ENCODE measurements around the gene CBX8.

CBX8 gene

DNA sequence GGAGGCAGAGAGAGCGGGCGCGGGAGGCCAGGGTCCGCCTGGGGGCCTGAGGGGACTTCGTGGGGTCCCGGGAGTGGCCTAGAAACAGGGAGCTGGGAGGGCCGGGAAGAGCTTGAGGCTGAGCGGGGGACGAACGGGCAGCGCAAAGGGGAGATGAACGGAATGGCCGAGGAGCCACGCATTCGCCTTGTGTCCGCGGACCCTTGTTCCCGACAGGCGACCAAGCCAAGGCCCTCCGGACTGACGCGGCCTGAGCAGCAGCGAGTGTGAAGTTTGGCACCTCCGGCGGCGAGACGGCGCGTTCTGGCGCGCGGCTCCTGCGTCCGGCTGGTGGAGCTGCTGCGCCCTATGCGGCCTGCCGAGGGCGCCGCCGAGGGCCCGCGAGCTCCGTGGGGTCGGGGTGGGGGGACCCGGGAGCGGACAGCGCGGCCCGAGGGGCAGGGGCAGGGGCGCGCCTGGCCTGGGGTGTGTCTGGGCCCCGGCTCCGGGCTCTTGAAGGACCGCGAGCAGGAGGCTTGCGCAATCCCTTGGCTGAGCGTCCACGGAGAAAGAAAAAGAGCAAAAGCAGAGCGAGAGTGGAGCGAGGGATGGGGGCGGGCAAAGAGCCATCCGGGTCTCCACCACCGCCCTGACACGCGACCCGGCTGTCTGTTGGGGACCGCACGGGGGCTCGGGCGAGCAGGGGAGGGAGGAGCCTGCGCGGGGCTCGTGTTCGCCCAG lies 43.6 kb upstream of the CBX8 start:
- Histone ChIP-seq H3K36me3 (ENCODE audit: insufficient read depth, low read length) (no peaks in the 10 kb centered on the region), H3K4me3 (ENCODE audit: low read depth in 1 of 2, low read length in 2 of 2) (peak overlapping the region; percentile 6 to 50), H3K27me3 (ENCODE audit: control insufficient read depth in 1 of 2, insufficient read depth in 2 of 2, low read length in 2 of 2) (peaks cover 32 to 45% of the 10 kb centered on the region in 2 donors), H3K9me3 (ENCODE audit: low read length) (no peaks in the 10 kb centered on the region), H3K27ac (ENCODE audit: low read depth, low read length) (no peak overlapping the region), H3K9ac (ENCODE audit: low read length) (no peak overlapping the region), H3K4me1 (ENCODE audit: insufficient read depth, low read length) (peaks cover 56% of the 10 kb centered on the region)

DNA sequence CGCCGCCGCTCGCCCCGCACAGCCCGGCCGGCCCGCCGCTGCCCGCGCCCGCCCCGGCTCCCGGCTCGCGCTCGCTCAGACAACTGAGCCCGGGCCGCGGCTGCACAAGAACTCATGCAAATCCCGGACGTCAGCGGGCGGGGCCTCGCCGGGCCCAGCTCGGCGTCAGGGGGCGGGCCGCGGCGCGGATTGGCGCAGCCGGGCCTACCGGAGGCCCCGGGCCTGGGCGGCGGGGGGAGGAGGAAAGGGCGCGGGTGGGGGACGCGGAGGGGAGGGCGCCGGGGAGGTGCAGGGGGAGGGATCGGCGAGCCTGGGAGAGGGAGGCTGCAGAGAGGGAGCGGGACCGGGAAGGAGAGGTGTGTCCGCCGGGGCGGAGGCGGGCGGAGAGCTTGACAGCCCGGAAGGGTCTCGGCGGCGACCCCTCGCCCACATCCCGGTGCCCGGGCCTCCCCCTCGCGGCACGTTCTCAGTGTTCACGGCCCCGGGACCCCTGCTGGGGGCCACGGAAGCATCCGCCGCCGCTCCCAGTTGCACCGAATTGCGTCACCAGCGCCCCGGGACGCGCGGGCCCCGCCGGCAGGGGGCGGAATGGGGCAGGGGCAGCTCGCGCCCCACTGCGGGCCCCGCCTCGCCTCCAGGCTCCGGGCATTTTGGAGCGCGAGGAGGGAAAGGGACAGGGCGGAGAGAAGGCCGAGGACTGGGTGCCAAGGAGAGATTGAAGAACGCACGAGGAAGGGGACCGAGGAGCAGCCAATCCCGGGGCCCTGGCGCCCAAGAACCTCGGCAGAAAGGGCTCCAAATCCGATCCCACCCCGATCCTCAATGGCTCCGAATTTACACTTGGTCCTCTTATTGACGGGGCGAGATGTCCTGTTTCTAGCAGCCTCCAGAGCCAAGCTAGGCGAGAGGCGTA lies 42.7 kb upstream of the CBX8 start, which contains the start of gene CBX4:
Gene CBX4, minus strand, starts transcription at position 85 of the 913 bp plus-strand sequence. CDS start 189 bp downstream, outside the sequence.
- H3K4me1 ChIP-seq (ENCODE audit: insufficient read depth, low read length): peaks cover 50% of the 10 kb centered on the region
- H3K9ac ChIP-seq (ENCODE audit: low read length): peak within 1 kb of the TSS; percentile 70
- H3K4me3 ChIP-seq (ENCODE audit: low read depth in 1 of 2, low read length in 2 of 2): peak within 1 kb of the TSS; percentile 62 to 81
- peak within 1 kb of the TSS; percentile 97 for H3K27ac ChIP-seq (ENCODE audit: low read depth, low read length)
- H3K9me3 ChIP-seq (ENCODE audit: low read length): no peaks in the 10 kb centered on the region
- H3K36me3 ChIP-seq (ENCODE audit: insufficient read depth, low read length): peaks cover 7% of the 10 kb centered on the region
- H3K27me3 ChIP-seq (ENCODE audit: control insufficient read depth in 1 of 2, insufficient read depth in 2 of 2, low read length in 2 of 2): peaks cover 32 to 45% of the 10 kb centered on the region in 2 donors

GRCh38 chr17:79838522-79839274 lies 41.8 kb upstream of the CBX8 start:
- Histone ChIP-seq H3K4me3 (ENCODE audit: low read depth in 1 of 2, low read length in 2 of 2) (peak overlapping the region; percentile 62 to 81), H3K27ac (ENCODE audit: low read depth, low read length) (peak overlapping the region; percentile 97), H3K9ac (ENCODE audit: low read length) (peak overlapping the region; percentile 70), H3K27me3 (ENCODE audit: control insufficient read depth in 1 of 2, insufficient read depth in 2 of 2, low read length in 2 of 2) (peaks cover 32 to 42% of the 10 kb centered on the region in 2 donors), H3K9me3 (ENCODE audit: low read length) (no peaks in the 10 kb centered on the region), H3K4me1 (ENCODE audit: insufficient read depth, low read length) (peaks cover 47% of the 10 kb centered on the region), H3K36me3 (ENCODE audit: insufficient read depth, low read length) (peaks cover 8% of the 10 kb centered on the region)

GRCh38 chr17:79837888-79838521 lies 41.1 kb upstream of the CBX8 start:
- peak overlapping the region; percentile 97 for H3K27ac ChIP-seq (ENCODE audit: low read depth, low read length)
- peaks cover 31 to 35% of the 10 kb centered on the region in 2 donors for H3K27me3 ChIP-seq (ENCODE audit: control insufficient read depth in 1 of 2, insufficient read depth in 2 of 2, low read length in 2 of 2)
- H3K4me3 ChIP-seq (ENCODE audit: low read depth in 1 of 2, low read length in 2 of 2): peak overlapping the region; percentile 55 to 81
- H3K36me3 ChIP-seq (ENCODE audit: insufficient read depth, low read length): peaks cover 8% of the 10 kb centered on the region
- peak overlapping the region; percentile 70 for H3K9ac ChIP-seq (ENCODE audit: low read length)
- H3K4me1 ChIP-seq (ENCODE audit: insufficient read depth, low read length): peaks cover 42% of the 10 kb centered on the region
- no peaks in the 10 kb centered on the region for H3K9me3 ChIP-seq (ENCODE audit: low read length)

- Histone ChIP-seq H3K36me3 (ENCODE audit: insufficient read depth, low read length) (peaks cover 8% of the 10 kb centered on the region), H3K9ac (ENCODE audit: low read length) (peak overlapping the region; percentile 70), H3K4me1 (ENCODE audit: insufficient read depth, low read length) (peaks cover 37% of the 10 kb centered on the region), H3K4me3 (ENCODE audit: low read depth in 1 of 2, low read length in 2 of 2) (peak overlapping the region; percentile 55 to 81), H3K27ac (ENCODE audit: low read depth, low read length) (peak overlapping the region; percentile 97), H3K9me3 (ENCODE audit: low read length) (no peaks in the 10 kb centered on the region), H3K27me3 (ENCODE audit: control insufficient read depth in 1 of 2, insufficient read depth in 2 of 2, low read length in 2 of 2) (peaks cover 24 to 27% of the 10 kb centered on the region in 2 donors)
These were observed 40.4 kb upstream of the CBX8 start for GRCh38 chr17:79836972-79837887.

DNA sequence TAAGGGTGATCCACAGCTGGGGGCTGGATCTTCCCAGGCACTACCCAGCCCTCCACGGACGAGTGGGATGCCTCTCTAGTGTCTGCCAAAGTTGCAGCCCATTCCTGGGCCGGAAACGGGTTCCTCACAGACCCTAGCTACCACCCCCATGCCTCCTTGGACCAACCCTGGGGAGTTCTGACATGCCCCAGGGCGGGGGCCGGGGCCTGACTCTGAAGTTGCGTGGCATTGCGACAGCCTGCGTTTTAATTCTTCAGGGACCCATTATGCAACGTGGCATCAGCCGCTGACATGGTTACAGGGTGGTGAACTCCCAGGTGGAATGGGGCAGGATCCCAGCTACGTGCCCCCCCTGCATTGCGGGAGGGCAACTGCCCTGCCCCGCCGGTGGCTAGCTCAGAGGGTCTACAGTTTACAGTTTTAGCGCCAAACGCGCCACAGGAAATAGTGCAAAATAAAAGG lies 39.7 kb upstream of the CBX8 start:
- no peak overlapping the region for H3K9ac ChIP-seq (ENCODE audit: low read length)

GRCh38 chr17:79835953-79836509 lies 39.2 kb upstream of the CBX8 start:
- Histone ChIP-seq H3K27ac (ENCODE audit: low read depth, low read length) (no peak overlapping the region), H3K4me1 (ENCODE audit: insufficient read depth, low read length) (peaks cover 43% of the 10 kb centered on the region)

More for the DNA sequence above, 39.7 kb upstream of the CBX8 start:
- Histone ChIP-seq H3K36me3 (ENCODE audit: insufficient read depth, low read length) (peaks cover 8% of the 10 kb centered on the region), H3K4me1 (ENCODE audit: insufficient read depth, low read length) (peaks cover 43% of the 10 kb centered on the region), H3K4me3 (ENCODE audit: low read depth in 1 of 2, low read length in 2 of 2) (peak overlapping the region; percentile 29 to 81), H3K27ac (ENCODE audit: low read depth, low read length) (no peak overlapping the region), H3K9me3 (ENCODE audit: low read length) (no peaks in the 10 kb centered on the region), H3K27me3 (ENCODE audit: control insufficient read depth in 1 of 2, insufficient read depth in 2 of 2, low read length in 2 of 2) (peaks cover 17 to 20% of the 10 kb centered on the region in 2 donors)

DNA sequence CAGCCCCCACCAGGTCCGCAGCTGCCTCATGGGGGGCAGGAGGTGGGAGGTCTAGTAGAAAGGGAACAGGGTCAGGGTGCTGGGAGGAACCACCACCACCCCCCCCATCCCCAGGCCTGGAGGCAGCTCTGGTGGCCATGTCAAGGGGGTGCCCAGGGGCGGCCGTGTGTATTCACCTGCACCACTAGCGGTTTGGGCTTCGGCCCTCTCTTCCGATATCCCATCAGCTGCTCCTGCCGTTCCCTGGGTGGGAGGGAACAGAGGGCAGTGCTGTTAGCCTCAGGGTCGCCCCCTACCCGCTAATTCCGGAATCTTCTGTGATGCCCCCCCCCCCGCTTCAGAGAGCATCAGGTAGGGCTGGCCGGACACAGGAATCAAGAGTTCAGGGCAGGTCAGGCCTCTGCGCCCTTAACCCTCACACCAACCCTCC lies 38.6 kb upstream of the CBX8 start:
- no peak overlapping the region for H3K9ac ChIP-seq (ENCODE audit: low read length)
- H3K27me3 ChIP-seq (ENCODE audit: control insufficient read depth in 1 of 2, insufficient read depth in 2 of 2, low read length in 2 of 2): peaks cover 7 to 9% of the 10 kb centered on the region in 2 donors
- H3K9me3 ChIP-seq (ENCODE audit: low read length): no peaks in the 10 kb centered on the region
- no peak overlapping the region for H3K27ac ChIP-seq (ENCODE audit: low read depth, low read length)
- H3K4me3 ChIP-seq (ENCODE audit: low read depth in 1 of 2, low read length in 2 of 2): no peak overlapping the region
- H3K36me3 ChIP-seq (ENCODE audit: insufficient read depth, low read length): peaks cover 8% of the 10 kb centered on the region
- H3K4me1 ChIP-seq (ENCODE audit: insufficient read depth, low read length): peaks cover 41% of the 10 kb centered on the region

More at GRCh38 chr17:79835953-79836509, 39.2 kb upstream of the CBX8 start:
- Histone ChIP-seq H3K4me3 (ENCODE audit: low read depth in 1 of 2, low read length in 2 of 2) (no peak overlapping the region), H3K27me3 (ENCODE audit: control insufficient read depth in 1 of 2, insufficient read depth in 2 of 2, low read length in 2 of 2) (peaks cover 12 to 15% of the 10 kb centered on the region in 2 donors), H3K9ac (ENCODE audit: low read length) (no peak overlapping the region), H3K36me3 (ENCODE audit: insufficient read depth, low read length) (peaks cover 8% of the 10 kb centered on the region), H3K9me3 (ENCODE audit: low read length) (no peaks in the 10 kb centered on the region)

- Histone ChIP-seq H3K4me1 (ENCODE audit: insufficient read depth, low read length) (peaks cover 35% of the 10 kb centered on the region), H3K4me3 (ENCODE audit: low read depth in 1 of 2, low read length in 2 of 2) (no peak overlapping the region), H3K27ac (ENCODE audit: low read depth, low read length) (no peak overlapping the region)
These were observed 37.9 kb upstream of the CBX8 start for GRCh38 chr17:79834565-79835469.

More at GRCh38 chr17:79834565-79835469, 37.9 kb upstream of the CBX8 start:
- peaks cover 8% of the 10 kb centered on the region for H3K36me3 ChIP-seq (ENCODE audit: insufficient read depth, low read length)
- H3K9me3 ChIP-seq (ENCODE audit: low read length): no peaks in the 10 kb centered on the region
- no peak overlapping the region for H3K9ac ChIP-seq (ENCODE audit: low read length)
- H3K27me3 ChIP-seq (ENCODE audit: control insufficient read depth in 1 of 2, insufficient read depth in 2 of 2, low read length in 2 of 2): peaks cover under 1 to 3% of the 10 kb centered on the region in 2 donors

Measured in muscle layer of colon (tissue), 2 donors.